ENCODE results near the gene FAM83E.

Gene FAM83E

GRCh38 chr19:48627865-48628314, 13.0 kb upstream of the FAM83E start:
- H4K20me1 ChIP-seq (ENCODE audit: insufficient read depth): no peaks in the 10 kb centered on the region
- no peaks in the 10 kb centered on the region for H3K27me3 ChIP-seq (ENCODE audit: insufficient read depth, low read depth)
- no peaks in the 10 kb centered on the region for H3K36me3 ChIP-seq (ENCODE audit: insufficient read depth)
- H2AFZ ChIP-seq (ENCODE audit: low read depth): no peak overlapping the region
- peaks cover 5% of the 10 kb centered on the region; the same call in 1 of the 2 replicates for H3K79me2 ChIP-seq (ENCODE audit: insufficient read depth, low read depth)
- H3K4me3 ChIP-seq (IDR thresholded peaks at IDR 0.05; ENCODE audit: insufficient read depth, low read depth, low read length): no peak overlapping the region
- no peak overlapping the region for H3K9ac ChIP-seq
- H3K4me2 ChIP-seq: peak overlapping the region; percentile 53; the same call in 1 of the 2 replicates
- no peak overlapping the region for H3K27ac ChIP-seq
- TF ChIP-seq, protein P1, sequence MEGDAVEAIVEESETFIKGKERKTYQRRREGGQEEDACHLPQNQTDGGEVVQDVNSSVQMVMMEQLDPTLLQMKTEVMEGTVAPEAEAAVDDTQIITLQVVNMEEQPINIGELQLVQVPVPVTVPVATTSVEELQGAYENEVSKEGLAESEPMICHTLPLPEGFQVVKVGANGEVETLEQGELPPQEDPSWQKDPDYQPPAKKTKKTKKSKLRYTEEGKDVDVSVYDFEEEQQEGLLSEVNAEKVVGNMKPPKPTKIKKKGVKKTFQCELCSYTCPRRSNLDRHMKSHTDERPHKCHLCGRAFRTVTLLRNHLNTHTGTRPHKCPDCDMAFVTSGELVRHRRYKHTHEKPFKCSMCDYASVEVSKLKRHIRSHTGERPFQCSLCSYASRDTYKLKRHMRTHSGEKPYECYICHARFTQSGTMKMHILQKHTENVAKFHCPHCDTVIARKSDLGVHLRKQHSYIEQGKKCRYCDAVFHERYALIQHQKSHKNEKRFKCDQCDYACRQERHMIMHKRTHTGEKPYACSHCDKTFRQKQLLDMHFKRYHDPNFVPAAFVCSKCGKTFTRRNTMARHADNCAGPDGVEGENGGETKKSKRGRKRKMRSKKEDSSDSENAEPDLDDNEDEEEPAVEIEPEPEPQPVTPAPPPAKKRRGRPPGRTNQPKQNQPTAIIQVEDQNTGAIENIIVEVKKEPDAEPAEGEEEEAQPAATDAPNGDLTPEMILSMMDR (conservative IDR thresholded peaks at IDR 0.05; ENCODE audit: low read depth, low read length): no peak
- H3K4me1 ChIP-seq (ENCODE audit: low read depth, poor library complexity, severe bottlenecking): peaks cover 43% of the 10 kb centered on the region

DNA sequence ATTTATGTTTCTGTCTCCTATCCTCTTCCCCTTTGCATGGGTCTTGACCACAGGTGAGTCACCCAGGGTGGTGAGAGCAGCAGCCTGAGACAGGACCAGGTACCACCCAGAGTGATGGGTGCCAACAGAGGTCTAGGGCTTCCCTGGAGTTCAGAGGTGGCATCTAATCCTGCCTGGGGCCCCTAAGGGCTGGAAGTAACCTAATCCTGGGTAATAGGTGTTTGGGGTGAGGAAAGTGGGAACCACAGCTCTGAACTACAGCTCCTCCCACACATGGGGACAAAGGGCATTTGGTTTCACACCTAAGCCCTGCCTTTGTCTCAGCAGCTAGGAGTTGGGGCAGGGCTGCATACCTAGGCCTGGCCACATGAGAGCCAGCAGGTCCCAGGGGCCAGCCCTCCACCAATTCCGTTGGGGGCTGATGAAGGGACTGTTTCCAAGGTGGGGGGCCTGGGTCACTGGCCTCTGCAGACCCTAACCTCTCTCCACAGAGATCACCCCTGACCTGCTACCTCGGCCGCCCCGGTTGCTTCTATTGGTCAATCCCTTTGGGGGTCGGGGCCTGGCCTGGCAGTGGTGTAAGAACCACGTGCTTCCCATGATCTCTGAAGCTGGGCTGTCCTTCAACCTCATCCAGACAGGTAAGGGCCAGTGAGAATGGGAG, 12.5 kb upstream of the FAM83E start:
- peaks cover 38% of the 10 kb centered on the region for H3K4me1 ChIP-seq (ENCODE audit: low read depth, poor library complexity, severe bottlenecking)
- H3K36me3 ChIP-seq (ENCODE audit: insufficient read depth): no peaks in the 10 kb centered on the region
- H3K27me3 ChIP-seq (ENCODE audit: insufficient read depth, low read depth): no peaks in the 10 kb centered on the region
- H2AFZ ChIP-seq (ENCODE audit: low read depth): no peak overlapping the region
- H3K4me3 ChIP-seq (IDR thresholded peaks at IDR 0.05; ENCODE audit: insufficient read depth, low read depth, low read length): no peak overlapping the region
- H3K27ac ChIP-seq: peak overlapping the region; percentile 30; the same call in 1 of the 2 replicates
- peaks cover 5% of the 10 kb centered on the region; the same call in 1 of the 2 replicates for H3K79me2 ChIP-seq (ENCODE audit: insufficient read depth, low read depth)
- H3K9ac ChIP-seq: peak overlapping the region; percentile 2; the same call in 1 of the 2 replicates
- peak overlapping the region; percentile 53; the same call in 1 of the 2 replicates for H3K4me2 ChIP-seq
- TF ChIP-seq, protein P1 (conservative IDR thresholded peaks at IDR 0.05; ENCODE audit: low read depth, low read length): no peak
- no peaks in the 10 kb centered on the region for H4K20me1 ChIP-seq (ENCODE audit: insufficient read depth)

DNA sequence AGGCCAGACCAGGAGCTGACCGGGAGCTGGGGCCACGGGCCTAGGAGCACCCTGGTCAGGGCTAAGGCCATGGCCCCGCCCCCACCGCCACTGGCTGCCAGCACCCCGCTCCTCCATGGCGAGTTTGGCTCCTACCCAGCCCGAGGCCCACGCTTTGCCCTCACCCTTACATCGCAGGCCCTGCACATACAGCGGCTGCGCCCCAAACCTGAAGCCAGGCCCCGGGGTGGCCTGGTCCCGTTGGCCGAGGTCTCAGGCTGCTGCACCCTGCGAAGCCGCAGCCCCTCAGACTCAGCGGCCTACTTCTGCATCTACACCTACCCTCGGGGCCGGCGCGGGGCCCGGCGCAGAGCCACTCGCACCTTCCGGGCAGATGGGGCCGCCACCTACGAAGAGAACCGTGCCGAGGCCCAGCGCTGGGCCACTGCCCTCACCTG, 11.0 kb upstream of the FAM83E start:
- Histone ChIP-seq H3K4me2 (no peak overlapping the region), H3K79me2 (ENCODE audit: insufficient read depth, low read depth) (peaks cover 5% of the 10 kb centered on the region; the same call in 1 of the 2 replicates), H2AFZ (ENCODE audit: low read depth) (no peak overlapping the region), H3K27ac (no peak overlapping the region), H3K27me3 (ENCODE audit: insufficient read depth, low read depth) (no peaks in the 10 kb centered on the region), H3K4me3 (IDR thresholded peaks at IDR 0.05; ENCODE audit: insufficient read depth, low read depth, low read length) (no peak overlapping the region), H3K36me3 (ENCODE audit: insufficient read depth) (no peaks in the 10 kb centered on the region), H4K20me1 (ENCODE audit: insufficient read depth) (no peaks in the 10 kb centered on the region), H3K9ac (no peak overlapping the region), H3K4me1 (ENCODE audit: low read depth, poor library complexity, severe bottlenecking) (peaks cover 35% of the 10 kb centered on the region)
- TF ChIP-seq, protein P1 (conservative IDR thresholded peaks at IDR 0.05; ENCODE audit: low read depth, low read length): no peak

- no peak overlapping the region for H3K27ac ChIP-seq
These were observed 10.2 kb upstream of the FAM83E start for GRCh38 chr19:48624791-48625723.

More at GRCh38 chr19:48624791-48625723, 10.2 kb upstream of the FAM83E start:
- H3K9ac ChIP-seq: peak overlapping the region; percentile 43; the same call in 1 of the 2 replicates
- H3K4me3 ChIP-seq (IDR thresholded peaks at IDR 0.05; ENCODE audit: insufficient read depth, low read depth, low read length): peak overlapping the region; percentile 56
- peak overlapping the region; percentile 95 for H3K4me2 ChIP-seq
- H3K36me3 ChIP-seq (ENCODE audit: insufficient read depth): no peaks in the 10 kb centered on the region
- H3K4me1 ChIP-seq (ENCODE audit: low read depth, poor library complexity, severe bottlenecking): peaks cover 40% of the 10 kb centered on the region
- H4K20me1 ChIP-seq (ENCODE audit: insufficient read depth): no peaks in the 10 kb centered on the region
- no peaks in the 10 kb centered on the region for H3K27me3 ChIP-seq (ENCODE audit: insufficient read depth, low read depth)
- TF ChIP-seq, protein P1 (conservative IDR thresholded peaks at IDR 0.05; ENCODE audit: low read depth, low read length): no peak
- peaks cover 8% of the 10 kb centered on the region; the same call in 1 of the 2 replicates for H3K79me2 ChIP-seq (ENCODE audit: insufficient read depth, low read depth)
- no peak overlapping the region for H2AFZ ChIP-seq (ENCODE audit: low read depth)
